SKM-1 treated with dmso at 0.1 percent for 144 hours (cell line): ENCODE data around the gene NXPH4.
A peak's percentile ranks its signal among the peaks of the same experiment; 100 is the strongest.

Experiments used
- DNase-seq: peaks from one replicate; lab custom pipeline; 2025; ENCODE audit not compliant: unreplicated experiment; lab: John Stamatoyannopoulos, UW

The NXPH4 gene

DNA sequence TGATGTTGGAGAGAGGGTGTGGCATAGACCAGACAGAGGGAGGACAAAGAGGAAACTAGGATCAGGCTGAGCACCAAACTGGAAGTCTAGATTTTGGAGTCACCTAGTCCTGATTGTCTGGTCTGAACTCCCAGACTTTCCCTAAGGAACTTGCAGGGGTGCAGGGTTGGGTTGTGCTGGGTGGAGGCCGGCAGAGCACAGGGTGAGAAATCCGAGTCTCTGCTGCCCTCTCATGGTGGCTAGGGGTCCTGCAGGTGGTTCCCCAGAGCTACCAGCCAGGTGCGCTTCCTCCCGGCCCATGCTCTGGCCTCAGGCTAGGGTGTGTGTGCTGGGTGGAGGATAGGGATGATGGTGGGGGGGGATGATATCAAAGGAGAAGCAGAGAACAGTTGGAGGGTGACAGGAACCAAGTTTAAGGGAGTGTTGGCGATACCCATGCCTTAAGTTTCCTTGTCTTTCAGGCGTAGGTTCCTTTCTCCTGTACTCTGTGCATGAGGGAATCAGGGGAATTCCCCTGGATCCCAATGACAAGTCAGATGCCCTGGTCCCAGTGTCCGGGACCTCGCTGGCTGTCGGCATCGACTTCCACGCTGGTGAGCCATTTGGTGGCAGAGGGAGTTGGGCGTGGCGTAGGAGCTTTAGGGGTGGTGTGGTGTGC, 33.5 kb upstream of the NXPH4 start:
- peak; percentile 10 for DNase-seq

- no peak for DNase-seq
These were observed 32.5 kb upstream of the NXPH4 start for GRCh38 chr12:57183939-57184725.

- no peak for DNase-seq
These were observed 31.2 kb upstream of the NXPH4 start for GRCh38 chr12:57185403-57185802.

GRCh38 chr12:57185906-57186508, 30.6 kb upstream of the NXPH4 start:
- no peak for DNase-seq

GRCh38 chr12:57187222-57188089, 29.1 kb upstream of the NXPH4 start:
- no peak for DNase-seq

- no peak for DNase-seq
These were observed 28.5 kb upstream of the NXPH4 start for GRCh38 chr12:57188090-57188425.

DNA sequence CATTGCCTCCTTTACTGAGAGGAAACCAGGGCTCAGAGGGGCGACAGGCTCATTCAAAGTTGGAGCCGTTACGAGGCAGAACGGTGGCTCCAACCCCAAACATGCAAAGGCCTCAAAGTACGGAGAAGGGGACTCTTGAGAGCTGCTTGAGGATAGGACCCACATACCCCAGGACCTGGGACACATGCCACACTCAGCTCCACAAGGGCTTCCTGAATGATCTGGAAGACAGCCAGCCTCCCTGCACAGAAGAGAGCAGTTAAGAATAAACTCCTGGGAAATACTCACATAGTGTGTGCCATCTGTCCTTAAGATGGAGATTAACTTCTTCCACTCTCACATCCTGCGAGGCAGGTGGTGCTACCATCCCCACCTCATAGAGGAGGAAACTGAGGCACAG, 26.6 kb upstream of the NXPH4 start:
- no peak for DNase-seq

DNA sequence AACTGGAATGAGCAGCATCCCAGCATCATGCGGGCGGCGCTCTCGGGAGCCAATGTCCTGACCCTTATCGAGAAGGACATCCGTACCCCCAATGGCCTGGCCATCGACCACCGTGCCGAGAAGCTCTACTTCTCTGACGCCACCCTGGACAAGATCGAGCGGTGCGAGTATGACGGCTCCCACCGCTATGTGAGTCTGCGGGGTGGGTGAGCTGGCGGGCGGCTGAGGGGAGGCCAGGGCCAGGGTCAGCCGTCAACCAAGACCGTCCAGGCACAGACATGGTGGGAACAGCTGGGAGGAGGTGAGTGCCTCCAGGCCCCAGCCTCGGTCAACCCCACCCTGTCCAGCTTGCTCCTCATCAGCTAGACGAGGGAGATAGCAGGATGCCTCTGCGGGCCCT, 25.8 kb upstream of the NXPH4 start:
- no peak for DNase-seq

- no peak for DNase-seq
These were observed 25.2 kb upstream of the NXPH4 start for GRCh38 chr12:57191410-57191809.

- no peak for DNase-seq
These were observed 23.7 kb upstream of the NXPH4 start for GRCh38 chr12:57192920-57193319.

- no peak for DNase-seq
These were observed 22.8 kb upstream of the NXPH4 start for GRCh38 chr12:57193706-57194245.

- no peak for DNase-seq
These were observed 22.3 kb upstream of the NXPH4 start for GRCh38 chr12:57194253-57194652.

DNA sequence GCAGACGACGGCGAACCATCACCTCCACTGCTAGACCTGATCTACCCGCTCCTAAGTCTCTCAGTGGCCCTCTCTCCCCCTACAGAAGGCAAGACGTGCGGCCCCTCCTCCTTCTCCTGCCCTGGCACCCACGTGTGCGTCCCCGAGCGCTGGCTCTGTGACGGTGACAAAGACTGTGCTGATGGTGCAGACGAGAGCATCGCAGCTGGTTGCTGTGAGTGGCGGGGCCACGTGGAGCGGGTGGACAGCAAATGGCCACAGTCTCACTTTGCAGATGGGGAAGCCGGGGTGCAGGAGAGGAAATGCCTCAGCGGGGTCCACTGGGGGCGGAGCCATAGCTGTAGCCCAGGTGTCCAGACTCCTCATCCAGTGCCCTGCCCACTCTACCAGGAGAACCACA, 21.4 kb upstream of the NXPH4 start:
- no peak for DNase-seq

- DNase-seq, result no peak
These were observed 20.8 kb upstream of the NXPH4 start for GRCh38 chr12:57195611-57196371.

GRCh38 chr12:57196439-57196838, 20.2 kb upstream of the NXPH4 start:
- no peak for DNase-seq

- no peak for DNase-seq
These were observed 19.6 kb upstream of the NXPH4 start for GRCh38 chr12:57196956-57197355.

- DNase-seq, result no peak
These were observed 18.3 kb upstream of the NXPH4 start for GRCh38 chr12:57198329-57198728.

DNA sequence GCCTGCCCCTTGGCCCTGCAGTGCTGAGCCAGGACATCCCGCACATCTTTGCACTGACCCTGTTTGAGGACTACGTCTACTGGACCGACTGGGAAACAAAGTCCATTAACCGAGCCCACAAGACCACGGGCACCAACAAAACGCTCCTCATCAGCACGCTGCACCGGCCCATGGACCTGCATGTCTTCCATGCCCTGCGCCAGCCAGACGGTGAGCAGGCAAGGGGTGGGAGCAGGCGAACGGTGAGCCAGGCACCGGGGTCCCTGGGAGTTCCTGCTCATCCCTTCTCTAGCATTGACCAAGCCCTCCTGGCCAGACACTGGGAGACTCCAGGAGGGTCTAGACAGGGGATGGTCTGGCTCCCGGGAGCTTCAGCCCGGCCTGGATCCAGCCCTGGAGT, 17.4 kb upstream of the NXPH4 start:
- DNase-seq, result no peak

- no peak for DNase-seq
These were observed 16.1 kb upstream of the NXPH4 start for GRCh38 chr12:57200497-57200896.

GRCh38 chr12:57201219-57201618, 15.4 kb upstream of the NXPH4 start:
- no peak for DNase-seq
